ENCODE data around the gene MDN1. TPM values are rescaled to one million over a fixed set of nuclear protein-coding genes. Genes with fewer than 3 reads are reported as not detected.

The MDN1 gene
- total RNA-seq, 1 experiment from 2014 or later: 117 TPM

- no peak overlapping the region for H4K91ac ChIP-seq (ENCODE audit: insufficient read length, low read depth, low read length)
- no peak overlapping the region for H2AFZ ChIP-seq (ENCODE audit: low read length)
- no peak overlapping the region for H3K18ac ChIP-seq (ENCODE audit: insufficient read length, low read depth, low read length)
- no peak overlapping the region for H2BK5ac ChIP-seq (ENCODE audit: insufficient read length, low read length)
- no peak overlapping the region for H3K27ac ChIP-seq (ENCODE audit: insufficient read length, low read depth, low read length)
- no peaks in the 10 kb centered on the region for H3K27me3 ChIP-seq (ENCODE audit: insufficient read depth, low read length)
- no peak overlapping the region for H3T11ph ChIP-seq (ENCODE audit: low read length)
- no peak overlapping the region for H3K4me2 ChIP-seq (ENCODE audit: insufficient read depth, insufficient read length, low read length)
- no peak overlapping the region for H4K5ac ChIP-seq (ENCODE audit: insufficient read length, low read depth, low read length)
- no peak overlapping the region for H2BK15ac ChIP-seq (ENCODE audit: low read depth, low read length)
- Mint-ChIP-seq H3K9me3 (no peaks in the 10 kb centered on the region), H3K27ac (no peak overlapping the region), H3K4me3 (no peak overlapping the region), H3K27me3 (ENCODE audit: low read depth) (no peaks in the 10 kb centered on the region), H3K4me1 (peaks cover 0 to 12% of the 10 kb centered on the region in 2 experiments; a peak in 2 of 4 replicates), H3K36me3 (ENCODE audit: insufficient read depth in 1 of 3, low read depth in 3 of 3) (peaks cover 68 to 82% (median 80%) of the 10 kb centered on the region in 3 experiments)
- H2BK12ac ChIP-seq (ENCODE audit: insufficient read length, low read depth, low read length): no peak overlapping the region
- no peaks in the 10 kb centered on the region for H3K79me2 ChIP-seq (ENCODE audit: insufficient read depth, low read length)
- H2BK120ac ChIP-seq (ENCODE audit: low read depth, low read length, poor library complexity, severe bottlenecking): no peak overlapping the region
- H3K23ac ChIP-seq (ENCODE audit: insufficient read length, low read depth, low read length): no peak overlapping the region
- no CpG with 5 or more reads among the region's 1 CpG for WGBS (ENCODE audit: extremely low coverage, insufficient read length, low lambda C conversion rate)
- no peaks in the 10 kb centered on the region for H3K4me1 ChIP-seq (ENCODE audit: insufficient read depth, low read length)
- no peak for DNase-seq
- H4K8ac ChIP-seq (replicated peaks; ENCODE audit: insufficient read length, low read depth, low read length): no peak overlapping the region
- H3K9me3 ChIP-seq (ENCODE audit: control insufficient read depth, low read depth, low read length): no peaks in the 10 kb centered on the region
- no peak overlapping the region for H2BK20ac ChIP-seq (ENCODE audit: low read depth, low read length, poor library complexity, severe bottlenecking)
- no peak overlapping the region for H3K56ac ChIP-seq (ENCODE audit: insufficient read length, low read depth, low read length)
- TF ChIP-seq CTCF (conservative IDR thresholded peaks at IDR 0.05): no peak
- no peak overlapping the region for H2AK5ac ChIP-seq (ENCODE audit: insufficient read length, low read length)
- no peak overlapping the region for H3K4ac ChIP-seq (ENCODE audit: low read depth, low read length)
- no peak overlapping the region for H3K14ac ChIP-seq (ENCODE audit: insufficient read depth, low read length)
- H3K9ac ChIP-seq (ENCODE audit: extremely low read depth, insufficient read length, low read length): no peak overlapping the region
- H3K23me2 ChIP-seq (ENCODE audit: insufficient read length, low read depth, low read length, poor library complexity, severe bottlenecking): no peaks in the 10 kb centered on the region
- no peaks in the 10 kb centered on the region for H4K20me1 ChIP-seq (ENCODE audit: control insufficient read depth, insufficient read depth, insufficient read length)
- H3K79me1 ChIP-seq (ENCODE audit: insufficient read depth, low read depth, low read length, poor library complexity, severe bottlenecking): peaks cover 3% of the 10 kb centered on the region
These were observed 29.6 kb downstream of the MDN1 start for GRCh38 chr6:89789980-89790379.
